KMS-11 (cell line): Measurements from ENCODE around the gene SLC12A7.

ENCODE experiments used
- H2AFZ ChIP-seq: fragments of 200-600 bp; sonication (generic); 2 replicates; pipeline ENCODE4 v1.6.1; 2016; ENCODE audit warnings: antibody characterized with exemption, mixed run types, low read depth
- H3K27ac ChIP-seq: fragments of 200-600 bp; sonication (generic); 2 replicates; pipeline ENCODE4 v1.6.1; 2016; ENCODE audit warnings: mild to moderate bottlenecking, mixed run types
- H3K27me3 ChIP-seq: fragments of 200-600 bp; sonication (generic); 2 replicates; pipeline ENCODE4 v1.6.1; 2017; ENCODE audit warnings: mild to moderate bottlenecking, low read depth, mixed run types, moderate library complexity; ENCODE audit not compliant: insufficient read depth
- H3K36me3 ChIP-seq: fragments of 200-600 bp; sonication (generic); 2 replicates; pipeline ENCODE4 v1.6.1; 2017; ENCODE audit warnings: mild to moderate bottlenecking, mixed run types; ENCODE audit not compliant: insufficient read depth
- H3K4me1 ChIP-seq: fragments of 200-600 bp; sonication (generic); 2 replicates; pipeline ENCODE4 v1.6.1; 2016; ENCODE audit warnings: mild to moderate bottlenecking, low read depth, mixed run types; ENCODE audit not compliant: poor library complexity, severe bottlenecking
- H3K4me2 ChIP-seq: fragments of 200-600 bp; sonication (generic); 2 replicates; pipeline ENCODE4 v1.7.0; 2016; ENCODE audit warnings: mild to moderate bottlenecking, mixed run types
- H3K4me3 ChIP-seq: fragments of 200-600 bp; sonication (generic); IDR thresholded peaks from 2 replicates; pipeline ENCODE4 v1.6.1; 2017; ENCODE audit warnings: low read depth, low read length, mixed read lengths; ENCODE audit not compliant: insufficient read depth
- H3K79me2 ChIP-seq: fragments of 200-600 bp; sonication (generic); 2 replicates; pipeline ENCODE4 v1.6.1; 2016; ENCODE audit warnings: low read depth, mixed run types; ENCODE audit not compliant: insufficient read depth
- H3K9ac ChIP-seq: fragments of 200-600 bp; sonication (generic); 2 replicates; pipeline ENCODE4 v1.6.1; 2016; ENCODE audit warnings: mild to moderate bottlenecking, mixed run types
- H4K20me1 ChIP-seq: fragments of 200-600 bp; sonication (generic); 2 replicates; pipeline ENCODE4 v1.6.1; 2016; ENCODE audit warnings: mild to moderate bottlenecking, mixed run types; ENCODE audit not compliant: insufficient read depth
- TF ChIP-seq, protein P1 (sequence below): fragments of 200-600 bp; sonication (generic); conservative IDR thresholded peaks from 2 replicates; pipeline ENCODE4 v1.6.1; 2017; ENCODE audit warnings: low read depth, mild to moderate bottlenecking, antibody characterized with exemption, low read length, moderate library complexity, mixed read lengths

The SLC12A7 gene

DNA sequence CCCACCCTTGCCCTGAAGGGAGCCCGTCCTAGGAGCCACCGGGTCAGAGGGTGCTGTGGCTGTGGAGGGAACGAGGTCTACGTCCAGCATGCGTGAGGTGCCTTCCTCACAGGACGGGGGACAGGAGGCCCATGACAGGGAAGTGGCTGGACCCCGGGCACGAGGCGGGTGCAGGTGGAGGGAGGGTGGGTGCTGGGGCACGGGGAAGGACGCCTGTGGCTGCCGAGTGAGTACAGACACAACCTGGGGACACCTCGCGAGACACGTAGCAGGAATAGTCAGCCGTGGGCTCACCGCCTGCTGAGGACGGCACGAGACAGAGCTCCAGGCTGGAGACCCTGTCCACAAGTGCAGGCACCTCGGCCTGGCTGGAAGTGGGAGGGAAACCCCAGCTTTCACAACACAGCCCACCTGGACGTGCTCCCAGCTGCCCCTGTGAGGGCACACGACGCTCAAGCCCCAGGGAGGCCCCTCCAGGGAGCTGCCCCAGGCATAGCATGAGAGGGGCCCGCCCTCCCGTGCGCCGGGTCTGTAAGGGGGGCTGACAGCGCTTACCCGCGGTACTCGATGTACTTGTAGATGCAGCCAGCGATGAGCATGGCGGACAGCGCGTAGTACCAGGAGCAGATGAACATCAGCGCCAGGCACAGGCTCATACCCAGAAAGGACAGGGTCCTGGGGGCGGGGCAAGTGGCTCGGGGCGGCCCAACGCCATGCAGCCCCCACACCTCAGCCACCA is 36.9 kb downstream of the SLC12A7 start:
- Histone ChIP-seq H3K4me1 (no peaks in the 10 kb centered on the region), H3K27ac (no peak overlapping the region), H3K27me3 (no peaks in the 10 kb centered on the region), H3K79me2 (no peaks in the 10 kb centered on the region), H3K9ac (no peak overlapping the region), H3K36me3 (no peaks in the 10 kb centered on the region), H4K20me1 (no peaks in the 10 kb centered on the region), H2AFZ (no peak overlapping the region), H3K4me3 (no peak overlapping the region), H3K4me2 (no peak overlapping the region)
- TF ChIP-seq, protein P1, sequence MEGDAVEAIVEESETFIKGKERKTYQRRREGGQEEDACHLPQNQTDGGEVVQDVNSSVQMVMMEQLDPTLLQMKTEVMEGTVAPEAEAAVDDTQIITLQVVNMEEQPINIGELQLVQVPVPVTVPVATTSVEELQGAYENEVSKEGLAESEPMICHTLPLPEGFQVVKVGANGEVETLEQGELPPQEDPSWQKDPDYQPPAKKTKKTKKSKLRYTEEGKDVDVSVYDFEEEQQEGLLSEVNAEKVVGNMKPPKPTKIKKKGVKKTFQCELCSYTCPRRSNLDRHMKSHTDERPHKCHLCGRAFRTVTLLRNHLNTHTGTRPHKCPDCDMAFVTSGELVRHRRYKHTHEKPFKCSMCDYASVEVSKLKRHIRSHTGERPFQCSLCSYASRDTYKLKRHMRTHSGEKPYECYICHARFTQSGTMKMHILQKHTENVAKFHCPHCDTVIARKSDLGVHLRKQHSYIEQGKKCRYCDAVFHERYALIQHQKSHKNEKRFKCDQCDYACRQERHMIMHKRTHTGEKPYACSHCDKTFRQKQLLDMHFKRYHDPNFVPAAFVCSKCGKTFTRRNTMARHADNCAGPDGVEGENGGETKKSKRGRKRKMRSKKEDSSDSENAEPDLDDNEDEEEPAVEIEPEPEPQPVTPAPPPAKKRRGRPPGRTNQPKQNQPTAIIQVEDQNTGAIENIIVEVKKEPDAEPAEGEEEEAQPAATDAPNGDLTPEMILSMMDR, result no peak

DNA sequence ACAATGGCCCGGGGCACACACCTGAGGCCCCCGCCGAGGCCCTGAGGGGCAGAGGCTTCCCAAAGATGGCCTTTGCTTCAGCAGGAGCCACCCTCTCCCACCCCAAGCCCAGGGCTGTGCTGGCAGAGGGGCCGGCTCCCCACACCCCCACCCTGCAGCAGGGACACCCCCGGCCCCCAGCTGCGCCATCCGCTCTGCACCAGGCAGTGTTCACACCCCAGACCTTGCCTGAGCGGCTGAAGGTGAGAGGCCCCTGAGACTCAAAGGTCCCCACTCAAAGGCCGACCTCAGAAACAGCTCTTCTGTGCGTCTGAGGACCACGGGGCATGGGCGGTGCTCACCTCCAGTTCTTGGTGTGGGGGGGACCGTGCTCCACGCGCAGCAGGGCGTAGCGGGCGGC is 37.6 kb downstream of the SLC12A7 start:
- Histone ChIP-seq H3K4me1 (no peaks in the 10 kb centered on the region), H2AFZ (no peak overlapping the region), H3K36me3 (no peaks in the 10 kb centered on the region), H3K27me3 (no peaks in the 10 kb centered on the region), H4K20me1 (no peaks in the 10 kb centered on the region), H3K27ac (no peak overlapping the region), H3K4me3 (no peak overlapping the region), H3K9ac (no peak overlapping the region), H3K4me2 (no peak overlapping the region), H3K79me2 (no peaks in the 10 kb centered on the region)
- TF ChIP-seq, protein P1, result no peak

DNA sequence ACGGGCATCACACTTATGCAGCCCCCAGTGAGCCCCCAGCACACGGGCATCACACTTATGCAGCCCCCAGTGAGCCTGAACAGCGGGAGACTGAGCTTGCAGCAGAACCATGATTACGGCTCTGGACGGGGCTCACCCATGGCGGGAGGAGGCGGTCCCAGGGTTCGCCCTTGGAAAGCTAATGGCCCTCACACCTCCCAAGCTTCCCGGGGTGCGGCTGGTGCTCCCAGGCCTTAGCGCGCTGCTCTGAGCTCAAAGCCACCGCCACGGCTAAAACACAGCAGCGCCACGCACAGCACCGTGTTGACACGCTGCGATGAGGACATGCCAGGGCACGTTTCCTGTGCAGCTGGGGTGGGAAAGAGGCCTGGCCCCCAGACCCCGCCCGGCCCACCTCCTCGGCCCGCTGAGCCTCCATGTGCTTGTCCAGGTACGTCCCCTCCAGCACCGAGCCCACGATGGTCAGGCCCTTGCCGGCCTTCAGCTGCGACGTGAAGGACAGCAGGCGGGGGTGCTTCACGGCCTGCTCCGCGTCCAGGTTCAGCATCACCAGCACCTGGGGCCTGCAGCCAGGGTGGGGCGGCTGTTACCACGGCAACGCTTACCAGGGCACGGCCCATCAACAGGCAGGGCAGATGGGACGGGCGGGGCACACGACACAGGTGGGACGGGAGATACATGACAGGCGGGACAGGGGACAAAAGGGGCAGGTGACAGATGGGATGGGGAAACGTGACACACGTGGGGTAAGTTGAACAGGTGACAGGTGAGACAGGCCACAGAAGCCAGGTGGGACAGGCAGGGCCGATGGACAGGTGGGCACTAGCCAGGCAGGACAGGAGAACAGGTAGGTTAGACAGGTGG is 38.4 kb downstream of the SLC12A7 start:
- no peaks in the 10 kb centered on the region for H4K20me1 ChIP-seq
- no peak overlapping the region for H2AFZ ChIP-seq
- no peak overlapping the region for H3K9ac ChIP-seq
- H3K4me1 ChIP-seq, result no peaks in the 10 kb centered on the region
- H3K79me2 ChIP-seq, result no peaks in the 10 kb centered on the region
- TF ChIP-seq, protein P1, result no peak
- H3K4me3 ChIP-seq, result no peak overlapping the region
- H3K27me3 ChIP-seq, result no peaks in the 10 kb centered on the region
- no peak overlapping the region for H3K27ac ChIP-seq
- no peaks in the 10 kb centered on the region for H3K36me3 ChIP-seq
- H3K4me2 ChIP-seq, result no peak overlapping the region

DNA sequence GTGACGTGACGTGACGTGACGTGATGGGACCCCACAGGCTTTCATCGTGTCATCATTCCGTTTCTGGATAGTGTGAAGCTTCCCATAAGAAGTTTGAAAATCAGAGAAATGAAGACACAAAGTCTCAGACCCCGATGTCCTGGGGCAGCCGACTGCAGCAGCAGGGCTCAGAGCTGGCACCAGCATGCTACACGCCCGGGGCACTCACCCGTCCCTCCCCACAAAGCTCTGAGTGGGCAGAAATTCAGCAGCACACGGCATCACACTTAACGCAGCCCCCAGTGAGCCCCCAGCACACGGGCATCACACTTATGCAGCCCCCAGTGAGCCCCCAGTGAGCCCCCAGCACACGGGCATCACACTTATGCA is 42.2 kb downstream of the SLC12A7 start:
- TF ChIP-seq, protein P1, result no peak
- Histone ChIP-seq H3K9ac (no peak overlapping the region), H2AFZ (no peak overlapping the region), H3K4me3 (no peak overlapping the region), H3K36me3 (no peaks in the 10 kb centered on the region), H4K20me1 (no peaks in the 10 kb centered on the region), H3K4me2 (no peak overlapping the region), H3K27ac (no peak overlapping the region), H3K79me2 (no peaks in the 10 kb centered on the region), H3K4me1 (no peaks in the 10 kb centered on the region), H3K27me3 (no peaks in the 10 kb centered on the region)
